Neural cell (in vitro differentiated cells): Measurements from ENCODE around the gene POU3F2. TPM values are rescaled to one million over a fixed set of nuclear protein-coding genes. Genes with fewer than 3 reads are reported as not detected.

Experiments
- H2AFZ ChIP-seq: fragments of 200-600, 300-800 bp; sonication (generic), shearing (Covaris generic); 2 replicates; pipeline ENCODE4 v1.6.0; 2014; ENCODE audit warnings: low read depth, mild to moderate bottlenecking, antibody characterized with exemption, low read length, moderate library complexity
- H3F3A ChIP-seq: fragments of 200-600 bp; shearing (Covaris generic); 2 replicates; pipeline ENCODE4 v1.6.1; 2016; ENCODE audit warnings: mild to moderate bottlenecking, moderate library complexity, mixed read lengths, antibody characterized with exemption, low read length; ENCODE audit not compliant: insufficient read depth, poor library complexity, severe bottlenecking
- H3K27ac ChIP-seq: fragments of 200-600, 300-800 bp; sonication (generic), shearing (Covaris generic); 2 replicates; pipeline ENCODE4 v1.5.1; 2014; ENCODE audit warnings: mild to moderate bottlenecking, low read length, moderate library complexity
- H3K27me3 ChIP-seq: fragments of 300-800, 200-600 bp; sonication (generic), shearing (Covaris generic); 2 replicates; pipeline ENCODE4 v1.6.0; 2014; ENCODE audit warnings: mild to moderate bottlenecking, low read depth, low read length, moderate library complexity; ENCODE audit not compliant: insufficient read depth
- H3K36me3 ChIP-seq: fragments of 300-800, 200-600 bp; sonication (generic), shearing (Covaris generic); 2 replicates; pipeline ENCODE4 v1.5.1; 2014; ENCODE audit warnings: mild to moderate bottlenecking, antibody characterized with exemption, low read length, moderate library complexity; ENCODE audit not compliant: insufficient read depth
- H3K4me2 ChIP-seq: fragments of 300-800, 200-600 bp; sonication (generic), shearing (Covaris generic); 2 replicates; pipeline ENCODE4 v1.6.0; 2014; ENCODE audit warnings: mild to moderate bottlenecking, low read length
- H3K4me3 ChIP-seq: fragments of 300-800, 200-600 bp; sonication (generic), shearing (Covaris generic); 2 replicates; pipeline ENCODE4 v1.5.1; 2014; ENCODE audit warnings: mild to moderate bottlenecking, low read length, moderate library complexity
- H3K79me2 ChIP-seq: fragments of 200-600 bp; shearing (Covaris generic); replicated peaks from 2 replicates; pipeline ENCODE4 v1.6.0; 2014; ENCODE audit warnings: mild to moderate bottlenecking, low read length, moderate library complexity; ENCODE audit not compliant: insufficient read depth
- H3K9ac ChIP-seq: fragments of 300-800, 200-600 bp; sonication (generic), shearing (Covaris generic); 2 replicates; pipeline ENCODE4 v1.6.1; 2016; ENCODE audit warnings: mild to moderate bottlenecking, low read length, mixed read lengths
- H3K9me2 ChIP-seq: fragments of 200-600 bp; shearing (Covaris generic); 2 replicates; pipeline ENCODE4 v1.6.1; 2016; ENCODE audit warnings: mild to moderate bottlenecking, low read length, mixed read lengths; ENCODE audit not compliant: insufficient read depth
- H3K9me3 ChIP-seq: fragments of 200-600, 300-800 bp; sonication (generic), shearing (Covaris generic); 2 replicates; pipeline ENCODE4 v1.6.1; 2016; ENCODE audit warnings: mild to moderate bottlenecking, mixed run types, low read length, moderate library complexity, mixed read lengths
- H4K20me1 ChIP-seq: fragments of 200-600 bp; shearing (Covaris generic); 2 replicates; pipeline ENCODE4 v1.6.1; 2016; ENCODE audit warnings: mild to moderate bottlenecking, mixed run types; ENCODE audit not compliant: insufficient read depth
- CTCF ChIP-seq: fragments of 450-650 bp; IDR thresholded peaks from 2 replicates; pipeline ENCODE4 v1.5.1; 2014; ENCODE audit warnings: antibody characterized with exemption, mild to moderate bottlenecking, moderate library complexity; ENCODE audit not compliant: poor library complexity, severe bottlenecking
- EP300 ChIP-seq: fragments of 450-650 bp; conservative IDR thresholded peaks from 2 replicates; pipeline ENCODE4 v1.6.1; 2014; ENCODE audit warnings: antibody characterized with exemption, mild to moderate bottlenecking, moderate library complexity; ENCODE audit not compliant: poor library complexity, severe bottlenecking
- EZH2 ChIP-seq: fragments of 200-600, 300-800 bp; shearing (Covaris generic), sonication (generic); IDR thresholded peaks from 2 replicates; pipeline ENCODE4 v1.6.1; 2014; ENCODE audit warnings: antibody characterized with exemption, low read length, borderline replicate concordance, mild to moderate bottlenecking; ENCODE audit not compliant: insufficient read depth, poor library complexity, severe bottlenecking
- MXI1 ChIP-seq: fragments of 450-650 bp; conservative IDR thresholded peaks from 2 replicates; pipeline ENCODE4 v1.6.1; 2014; ENCODE audit warnings: antibody characterized with exemption, mild to moderate bottlenecking; ENCODE audit not compliant: poor library complexity, severe bottlenecking
- POLR2AphosphoS5 ChIP-seq: IDR thresholded peaks from 2 replicates; pipeline ENCODE4 v1.6.1; 2012
- RAD21 ChIP-seq: fragments of 450-650 bp; conservative IDR thresholded peaks from 2 replicates; pipeline ENCODE4 v1.6.1; 2014; ENCODE audit warnings: antibody characterized with exemption, mild to moderate bottlenecking, moderate library complexity
- REST ChIP-seq: IDR thresholded peaks from 2 replicates; pipeline ENCODE4 v1.6.1; 2012; ENCODE audit warnings: borderline replicate concordance
- SMC3 ChIP-seq: fragments of 450-650 bp; conservative IDR thresholded peaks from 2 replicates; pipeline ENCODE4 v1.6.1; 2014; ENCODE audit warnings: antibody characterized with exemption, mild to moderate bottlenecking, moderate library complexity; ENCODE audit not compliant: poor library complexity
- TAF1 ChIP-seq: IDR thresholded peaks from 2 replicates; pipeline ENCODE4 v1.6.1; 2012; ENCODE audit warnings: low read depth
- polyA plus RNA-seq: library from polyadenylated mRNA; depleted of rRNA; stranded (reverse); fragments of >200 nt; gene quantifications from 2 replicates; pipeline ENCODE4 v1.2.3, GENCODE V29; 2014

The POU3F2 gene
- polyA plus RNA-seq, 1 donor from 2014 or later = 35.3 TPM

- peak overlapping the region; percentile 95 for H3K9ac ChIP-seq
- H3F3A ChIP-seq = no peaks in the 10 kb centered on the region
- H3K9me2 ChIP-seq = no peaks in the 10 kb centered on the region
- H3K4me2 ChIP-seq = peak overlapping the region; percentile 97
- H3K36me3 ChIP-seq = no peaks in the 10 kb centered on the region
- no peak for TF ChIP-seq MXI1
- TF ChIP-seq POLR2AphosphoS5 = no peak
- TF ChIP-seq CTCF = no peak
- TF ChIP-seq SMC3 = no peak
- no peak for TF ChIP-seq REST
- TF ChIP-seq RAD21 = no peak
- TF ChIP-seq EP300 = no peak
- TF ChIP-seq TAF1 = no peak
- TF ChIP-seq EZH2 = no peak
- peaks cover 70% of the 10 kb centered on the region for H3K79me2 ChIP-seq
- peak overlapping the region; percentile 78 for H3K27ac ChIP-seq
- H3K27me3 ChIP-seq = no peaks in the 10 kb centered on the region
- H3K9me3 ChIP-seq = no peaks in the 10 kb centered on the region
- no peak overlapping the region for H2AFZ ChIP-seq
- peak overlapping the region; percentile 91 for H3K4me3 ChIP-seq
- peaks cover 5% of the 10 kb centered on the region for H4K20me1 ChIP-seq
These were observed 9.2 kb downstream of the POU3F2 start for GRCh38 chr6:98843271-98844243.

GRCh38 chr6:98844244-98845210 lies 10.2 kb downstream of the POU3F2 start:
- Histone ChIP-seq H3K4me3 (peak overlapping the region; percentile 91), H3K9ac (peak overlapping the region; percentile 95), H2AFZ (no peak overlapping the region), H3F3A (no peaks in the 10 kb centered on the region), H3K9me3 (no peaks in the 10 kb centered on the region), H3K36me3 (no peaks in the 10 kb centered on the region), H3K4me2 (peak overlapping the region; percentile 97), H3K27me3 (no peaks in the 10 kb centered on the region), H3K9me2 (no peaks in the 10 kb centered on the region), H3K27ac (peak overlapping the region; percentile 78), H4K20me1 (no peaks in the 10 kb centered on the region), H3K79me2 (peaks cover 61% of the 10 kb centered on the region)
- TF ChIP-seq TAF1 (no peak), CTCF (no peak), REST (no peak), EZH2 (no peak), RAD21 (no peak), EP300 (no peak), POLR2AphosphoS5 (no peak), MXI1 (no peak), SMC3 (no peak)
